Measurements from ENCODE around the gene CTSA.

The CTSA gene

DNA sequence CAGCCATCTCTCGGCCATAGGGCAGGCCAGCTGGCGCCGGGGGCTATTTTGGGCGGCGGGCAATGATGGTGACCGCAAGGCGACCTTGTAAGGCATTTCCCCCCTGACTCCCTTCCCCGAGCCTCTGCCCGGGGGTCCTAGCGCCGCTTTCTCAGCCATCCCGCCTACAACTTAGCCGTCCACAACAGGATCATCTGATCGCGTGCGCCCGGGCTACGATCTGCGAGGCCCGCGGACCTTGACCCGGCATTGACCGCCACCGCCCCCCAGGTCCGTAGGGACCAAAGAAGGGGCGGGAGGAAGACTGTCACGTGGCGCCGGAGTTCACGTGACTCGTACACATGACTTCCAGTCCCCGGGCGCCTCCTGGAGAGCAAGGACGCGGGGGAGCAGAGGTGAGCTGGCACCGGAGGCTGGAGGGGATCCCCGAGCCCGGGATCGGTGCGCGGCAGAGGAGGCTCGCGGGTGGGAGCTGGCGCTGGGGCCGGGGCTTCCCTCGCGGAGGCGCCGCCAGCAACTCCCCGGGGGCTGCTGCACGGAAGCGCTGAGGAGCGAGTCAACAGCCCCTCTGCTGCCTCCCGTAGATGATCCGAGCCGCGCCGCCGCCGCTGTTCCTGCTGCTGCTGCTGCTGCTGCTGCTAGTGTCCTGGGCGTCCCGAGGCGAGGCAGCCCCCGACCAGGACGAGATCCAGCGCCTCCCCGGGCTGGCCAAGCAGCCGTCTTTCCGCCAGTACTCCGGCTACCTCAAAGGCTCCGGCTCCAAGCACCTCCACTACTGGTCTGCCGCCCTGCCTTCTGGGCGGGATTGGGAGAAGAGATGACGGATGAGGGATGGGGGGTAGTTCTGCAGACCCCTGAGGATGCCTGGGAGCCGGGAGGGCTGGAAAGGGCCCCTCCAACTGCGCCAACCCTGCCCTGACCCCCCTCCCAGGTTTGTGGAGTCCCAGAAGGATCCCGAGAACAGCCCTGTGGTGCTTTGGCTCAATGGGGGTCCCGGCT lies at the start of gene CTSA, which contains the start of gene NEURL2:
Gene CTSA, plus strand, starts transcription at position 351 of the 999 bp plus-strand sequence. Its CDS starts 234 bp downstream, at position 585.
Gene NEURL2, minus strand, starts transcription at position 224 of the 999 bp plus-strand sequence. Its CDS starts 217 bp downstream, at position 7.
- DNase-seq = peak; percentile 79 to 88

DNA sequence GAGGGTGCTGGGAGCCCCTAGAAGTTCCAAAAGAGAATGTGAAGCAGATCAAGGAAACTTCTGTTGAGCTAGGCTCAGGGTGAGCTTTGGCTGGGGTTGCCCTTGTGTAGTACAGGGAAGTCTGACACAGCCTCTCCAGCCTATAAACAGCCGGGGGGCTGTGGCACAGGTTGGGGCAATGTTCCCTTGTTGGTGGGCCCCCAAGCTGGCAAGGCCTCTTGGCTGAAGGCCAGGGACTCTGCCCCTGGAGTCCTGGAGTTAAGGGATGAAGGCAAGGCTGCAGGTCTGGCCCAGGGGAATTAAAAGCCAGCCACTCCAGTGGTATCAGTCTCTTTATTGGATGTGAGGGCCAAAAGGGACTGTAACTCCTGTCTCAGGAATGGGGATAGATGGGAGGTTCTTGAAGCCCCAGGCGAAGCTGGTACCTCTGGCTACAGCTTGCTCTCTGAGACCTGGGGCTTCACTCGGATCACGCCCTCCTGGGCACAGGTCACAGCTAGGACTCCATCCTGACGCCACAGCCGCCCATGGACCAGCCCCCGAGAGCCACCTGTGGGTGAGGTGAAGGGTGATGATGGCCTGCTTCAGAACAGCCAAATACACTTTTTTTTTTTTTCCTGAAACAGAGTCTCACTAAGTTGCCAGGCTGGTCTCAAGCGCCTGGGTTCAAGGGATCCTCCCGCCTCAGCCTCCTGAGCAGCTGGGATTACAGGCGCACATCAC lies 49.6 kb upstream of the CTSA start:
- DNase-seq = no peak

DNA sequence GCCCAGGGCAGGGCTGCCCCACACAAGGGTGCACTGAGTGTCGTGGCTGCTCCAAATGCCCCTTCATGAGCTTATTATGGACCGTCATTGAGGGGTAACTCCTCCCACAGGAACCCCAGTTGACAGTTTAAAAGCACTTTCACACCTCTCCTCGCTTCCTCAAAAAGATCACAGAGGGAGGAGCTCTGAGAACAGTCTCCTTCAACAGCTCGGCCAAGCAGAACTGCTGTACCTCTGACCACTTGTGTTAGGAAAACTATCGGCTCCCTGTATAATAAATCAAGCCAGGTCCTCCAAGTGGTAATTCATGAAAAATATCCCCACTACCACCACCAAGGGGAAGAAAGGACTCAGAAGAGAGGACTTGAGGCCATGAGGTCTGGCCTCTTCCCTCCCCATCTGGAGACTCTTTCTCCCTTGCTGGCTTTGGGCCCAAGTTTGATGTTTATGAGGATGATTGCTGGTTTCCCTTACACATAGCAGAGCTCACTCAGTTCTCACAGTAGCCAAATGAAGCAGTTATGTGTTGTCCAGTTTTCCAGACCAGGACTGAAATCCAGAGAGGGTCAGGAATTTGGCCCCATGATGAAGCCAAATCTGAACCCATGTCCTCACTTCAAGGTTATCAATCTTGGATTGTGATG lies 48.8 kb upstream of the CTSA start:
- DNase-seq = no peak

DNA sequence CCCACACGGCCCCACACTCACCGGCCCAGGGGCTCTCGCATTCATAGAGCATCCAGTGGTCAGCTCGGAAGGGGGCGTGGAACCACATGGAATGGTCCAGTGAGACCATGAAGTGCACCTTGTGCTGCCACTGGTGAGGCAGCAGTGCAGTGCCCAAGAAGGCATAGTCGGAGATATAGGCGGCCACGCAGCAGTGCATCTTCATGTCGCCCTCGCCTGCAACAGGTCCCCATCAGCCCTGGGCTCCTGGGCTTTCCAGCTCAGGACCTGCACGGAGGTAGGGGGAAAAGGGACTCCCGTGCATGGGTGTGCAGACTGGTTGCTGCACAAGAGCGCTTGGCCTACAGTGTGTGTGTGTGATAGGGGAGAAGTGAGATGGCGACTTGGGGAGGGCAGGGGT lies 47.6 kb upstream of the CTSA start:
- no peak for DNase-seq

DNA sequence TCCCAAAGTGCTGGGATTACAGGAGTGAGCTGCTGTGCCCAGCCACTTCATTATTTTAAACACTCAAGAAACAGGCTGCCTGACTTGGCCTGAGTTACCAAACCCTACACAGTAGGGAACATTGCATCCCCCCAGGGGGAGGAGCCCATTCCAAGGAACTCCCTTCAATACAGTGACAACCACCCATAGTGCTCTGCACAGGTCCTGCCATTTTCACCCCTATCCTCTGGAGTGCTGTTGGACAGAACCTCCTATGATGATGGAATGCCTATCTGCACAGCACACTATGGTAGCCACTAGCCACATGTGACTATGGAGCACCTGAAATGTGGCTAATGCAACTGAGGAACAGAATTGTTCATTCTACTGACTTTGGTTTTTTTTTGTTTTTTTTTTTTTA lies 45.7 kb upstream of the CTSA start:
- DNase-seq = no peak

DNA sequence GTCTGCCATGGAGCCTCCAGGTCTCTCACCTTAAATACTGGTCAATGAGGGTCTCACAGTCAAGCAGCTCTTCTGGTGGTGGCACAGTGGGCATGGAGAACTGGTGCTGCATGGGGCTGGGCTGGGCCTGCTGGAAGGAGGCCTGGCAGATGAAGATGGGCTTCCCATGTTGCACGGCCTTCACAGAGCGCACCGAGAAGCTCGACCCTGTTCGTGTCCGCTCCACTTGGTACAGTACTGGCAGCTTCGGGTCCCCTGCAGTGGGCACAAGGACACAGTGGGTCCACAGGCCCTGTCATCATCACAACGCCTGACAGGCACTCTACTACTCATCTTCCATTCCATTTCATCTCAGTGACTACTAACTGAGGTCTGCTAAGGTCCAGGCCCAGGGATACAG lies 42.7 kb upstream of the CTSA start:
- no peak for DNase-seq

DNA sequence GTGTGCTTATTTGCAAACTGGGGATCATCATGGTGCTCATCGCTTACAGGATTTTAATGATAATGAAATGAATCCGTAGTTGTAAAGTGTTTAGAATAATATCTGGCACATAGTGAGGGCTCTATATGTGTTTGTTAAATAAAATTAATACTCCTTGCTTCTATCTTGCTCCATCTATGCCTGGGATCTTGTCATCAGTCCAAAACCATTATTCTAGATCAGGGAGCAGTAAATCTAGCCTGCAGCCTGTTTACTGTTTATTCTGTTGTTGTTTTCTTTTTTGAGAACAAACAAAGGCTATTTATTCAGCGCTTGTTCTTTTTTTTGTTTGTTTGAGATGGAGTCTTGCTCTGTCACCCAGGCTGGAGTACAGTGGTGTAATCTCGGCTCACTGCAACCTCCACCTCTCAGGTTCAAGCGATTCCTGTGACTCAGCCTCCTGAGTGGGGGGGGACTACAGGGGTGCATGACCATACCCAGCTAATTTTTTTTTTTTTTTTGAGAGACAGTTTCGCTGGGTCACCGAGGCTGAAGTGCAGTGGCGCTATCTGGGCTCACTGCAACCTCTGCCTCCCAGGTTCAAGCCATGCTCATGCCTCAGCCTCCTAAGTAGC lies 42.1 kb upstream of the CTSA start:
- no peak for DNase-seq

DNA sequence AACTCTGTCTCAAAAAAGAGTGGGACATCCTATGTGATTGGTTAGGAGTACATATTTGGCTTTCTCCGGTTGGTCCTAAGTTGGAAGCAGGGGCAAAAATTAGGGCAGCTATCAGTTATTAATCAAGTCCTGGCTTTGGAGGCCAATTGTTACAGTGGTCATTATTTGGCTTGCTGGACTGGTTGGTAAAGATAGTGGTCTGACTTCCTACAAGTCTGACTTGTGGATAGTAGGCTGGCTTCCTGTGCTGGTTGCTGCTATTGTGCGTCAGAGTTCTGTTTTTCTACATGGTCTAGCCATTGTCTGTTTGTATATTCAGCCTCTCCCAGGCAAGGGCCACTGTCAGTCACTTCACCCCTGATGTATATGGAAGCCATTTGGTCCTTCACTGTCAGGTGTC lies 40.9 kb upstream of the CTSA start:
- DNase-seq = no peak

DNA sequence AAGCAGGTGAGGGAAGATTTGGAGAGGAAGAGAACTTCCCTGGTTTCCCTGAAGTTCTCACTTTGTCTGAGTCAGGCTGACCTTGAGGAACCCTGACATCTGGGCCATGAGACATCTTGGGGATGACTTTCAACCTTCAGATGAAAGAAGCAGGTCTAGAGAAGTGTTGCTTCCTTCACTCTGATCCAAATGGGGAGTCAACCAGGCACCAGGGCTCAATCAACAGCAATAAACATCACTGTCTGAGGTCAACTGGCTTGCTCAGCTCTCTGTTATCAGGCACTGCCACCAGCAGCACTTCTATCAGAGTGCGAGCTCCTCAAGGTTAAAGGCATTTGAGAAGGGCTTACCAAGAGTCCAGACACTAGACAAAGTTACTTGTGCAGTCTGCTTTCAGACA lies 40.2 kb upstream of the CTSA start:
- DNase-seq = no peak

DNA sequence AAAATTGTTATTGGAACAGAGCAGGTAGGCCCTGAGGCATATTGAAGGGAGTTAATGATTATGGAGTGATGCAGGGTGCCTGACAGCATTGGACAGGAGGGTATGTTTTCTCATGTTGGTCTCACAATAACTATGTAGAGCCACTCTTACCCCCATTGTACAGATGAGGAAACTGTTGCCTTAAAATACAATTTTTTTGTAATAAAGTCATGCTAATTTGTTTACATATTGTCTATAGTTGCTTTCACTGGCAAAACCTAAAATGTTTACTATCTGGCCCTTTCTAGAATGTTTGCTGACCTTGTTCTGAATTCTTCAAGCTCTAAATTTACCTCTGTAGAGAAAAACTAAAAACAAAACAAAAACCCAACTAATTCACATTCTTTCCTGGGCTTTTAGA lies 39.6 kb upstream of the CTSA start:
- no peak for DNase-seq

DNA sequence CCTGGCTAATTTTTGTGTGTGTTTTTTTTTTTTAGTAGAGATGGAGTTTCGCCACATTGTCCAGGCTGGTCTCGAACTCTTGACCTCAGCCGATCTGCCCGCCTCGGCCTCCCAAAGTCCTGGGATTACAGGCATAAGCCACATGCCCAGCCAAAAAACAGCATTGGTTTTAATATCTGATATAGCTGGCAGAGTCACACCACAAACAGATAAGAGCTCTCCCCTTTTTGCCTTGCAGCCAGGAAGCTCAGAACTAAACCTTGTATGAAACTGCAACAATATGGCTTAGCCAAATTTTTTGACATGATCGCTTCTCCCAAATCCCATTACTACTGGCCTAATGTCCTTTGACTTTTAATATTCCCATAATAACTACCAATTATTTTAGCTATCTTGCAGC lies 38.8 kb upstream of the CTSA start:
- no peak for DNase-seq

DNA sequence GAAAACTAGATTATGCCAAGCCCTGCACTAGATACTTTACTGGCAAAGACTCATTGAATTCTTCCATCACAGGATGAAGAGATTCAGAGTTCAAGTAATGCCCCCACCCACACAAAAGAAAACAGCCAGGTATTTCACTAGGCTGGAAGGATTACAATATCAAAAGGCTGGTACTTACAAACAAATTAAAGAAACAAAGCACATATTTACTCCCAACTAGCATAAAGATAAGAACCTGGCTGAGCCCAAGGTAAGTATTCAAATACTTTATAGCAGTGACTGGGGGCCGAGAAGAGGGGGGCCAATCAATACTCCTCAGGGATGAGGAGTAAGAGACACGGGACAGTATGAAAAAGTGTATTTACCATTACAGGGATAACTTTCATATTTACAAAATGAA lies 37.7 kb upstream of the CTSA start:
- no peak for DNase-seq

DNA sequence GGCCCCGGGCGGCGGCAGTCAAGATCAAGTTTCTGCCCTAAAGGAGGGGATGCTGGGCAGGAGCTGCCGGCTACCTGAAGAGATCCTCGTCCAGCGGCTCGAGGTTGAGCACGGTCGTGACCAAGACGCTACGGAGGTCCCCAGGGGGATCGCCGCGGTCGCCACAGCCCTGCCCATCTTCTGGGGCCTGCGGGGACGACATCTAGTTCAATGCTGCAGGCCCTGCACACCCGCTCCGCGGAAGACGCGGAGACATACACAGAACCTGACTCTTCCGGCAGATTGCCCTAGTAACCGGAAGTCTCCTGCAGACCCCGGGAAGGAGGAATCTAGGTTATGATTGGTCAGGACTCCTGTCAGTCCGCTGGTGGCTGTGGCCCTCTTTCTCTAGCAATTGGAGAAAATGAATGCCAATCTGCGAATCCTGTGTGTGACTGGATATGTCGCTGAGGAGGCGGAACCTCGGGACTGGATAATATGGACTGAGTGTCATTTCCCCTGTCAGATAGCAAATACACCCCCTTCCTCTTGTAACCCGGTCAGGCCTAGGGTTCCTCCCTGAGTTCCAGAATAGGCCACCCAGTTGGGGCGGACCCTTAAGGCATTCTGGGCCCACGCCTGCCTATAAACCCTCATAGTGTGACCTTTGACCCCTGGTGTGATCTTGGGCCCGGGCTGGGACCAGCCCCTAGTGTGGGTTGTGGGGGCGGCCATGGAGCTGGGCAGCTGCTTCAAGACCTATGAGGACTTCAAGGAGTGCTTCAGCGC lies 33.8 kb upstream of the CTSA start, which contains the start of the genes ACOT8 and ZSWIM3:
Gene ACOT8, minus strand, starts transcription at position 279 of the 768 bp plus-strand sequence. Its CDS starts 77 bp downstream, at position 202.
Gene ZSWIM3, plus strand, starts transcription at position 501 of the 768 bp plus-strand sequence. Its CDS starts 212 bp downstream, at position 713.
- DNase-seq = peak; percentile 99

DNA sequence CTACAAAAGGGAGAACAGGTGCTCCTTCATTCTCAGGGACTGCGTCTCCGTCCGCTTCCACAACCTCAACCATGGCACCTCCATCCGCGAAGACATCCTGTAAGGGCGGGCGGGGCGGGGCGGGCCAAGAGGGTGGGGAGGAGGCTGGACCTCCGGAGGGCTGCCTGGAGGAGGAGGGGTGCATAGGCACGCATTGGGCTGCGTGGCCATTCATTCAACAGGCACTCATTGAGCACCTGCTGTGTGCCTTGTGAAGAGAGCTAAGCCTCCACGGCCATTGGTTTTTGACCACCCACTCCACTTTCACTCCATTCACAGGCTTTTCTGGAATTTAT lies 33.3 kb upstream of the CTSA start:
- DNase-seq = peak; percentile 26 to 57

DNA sequence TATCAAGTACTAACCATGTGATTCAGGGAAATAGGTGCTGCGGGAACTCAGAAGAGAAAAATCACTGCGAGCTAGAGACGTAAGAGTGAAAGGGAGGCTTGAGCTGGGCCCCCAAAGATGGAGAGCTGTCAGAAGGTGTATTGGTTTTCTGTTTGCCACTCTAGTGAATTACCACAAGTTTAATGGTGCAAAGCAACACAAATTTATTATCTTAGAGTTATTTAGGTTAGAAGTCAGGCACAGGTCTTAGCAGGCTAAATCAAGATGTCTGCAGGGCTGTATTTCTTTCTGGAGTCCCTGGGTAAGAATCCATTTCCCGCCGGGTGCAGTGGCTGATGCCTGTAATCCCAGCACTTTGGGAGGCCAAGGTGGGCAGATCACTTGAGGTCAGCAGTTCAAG lies 31.2 kb upstream of the CTSA start:
- DNase-seq = no peak

DNA sequence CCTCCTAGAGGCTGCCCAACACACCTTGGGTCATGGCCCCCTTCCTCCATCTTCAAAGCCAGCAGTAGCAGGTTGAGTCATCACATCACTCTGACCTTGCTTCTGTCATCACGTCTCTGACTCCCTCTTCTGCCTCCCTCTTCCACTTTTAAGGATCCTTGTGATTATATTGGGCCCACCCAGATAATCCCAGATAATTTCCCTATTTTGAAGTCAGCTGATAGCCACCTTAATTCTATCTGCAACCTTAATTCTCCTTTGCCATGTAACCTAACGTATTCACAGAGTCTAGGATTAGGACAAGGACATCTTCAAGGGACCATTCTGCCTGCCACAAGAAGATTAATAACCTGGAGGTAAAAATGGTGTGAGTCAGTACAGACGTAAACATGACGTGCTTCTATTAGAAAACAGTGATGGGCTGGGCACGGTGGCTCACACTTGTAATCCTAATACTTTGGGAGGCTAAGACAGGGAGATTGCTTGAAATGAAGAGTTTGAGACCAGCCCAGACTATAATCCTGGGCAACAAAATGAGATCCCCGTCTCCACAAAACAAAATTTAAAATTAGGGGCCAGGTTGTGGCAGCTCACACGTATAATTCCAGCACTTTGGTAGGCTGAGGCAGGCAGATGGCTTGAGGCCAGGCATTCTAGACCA lies 30.4 kb upstream of the CTSA start:
- peak; percentile 33 to 45 for DNase-seq

DNA sequence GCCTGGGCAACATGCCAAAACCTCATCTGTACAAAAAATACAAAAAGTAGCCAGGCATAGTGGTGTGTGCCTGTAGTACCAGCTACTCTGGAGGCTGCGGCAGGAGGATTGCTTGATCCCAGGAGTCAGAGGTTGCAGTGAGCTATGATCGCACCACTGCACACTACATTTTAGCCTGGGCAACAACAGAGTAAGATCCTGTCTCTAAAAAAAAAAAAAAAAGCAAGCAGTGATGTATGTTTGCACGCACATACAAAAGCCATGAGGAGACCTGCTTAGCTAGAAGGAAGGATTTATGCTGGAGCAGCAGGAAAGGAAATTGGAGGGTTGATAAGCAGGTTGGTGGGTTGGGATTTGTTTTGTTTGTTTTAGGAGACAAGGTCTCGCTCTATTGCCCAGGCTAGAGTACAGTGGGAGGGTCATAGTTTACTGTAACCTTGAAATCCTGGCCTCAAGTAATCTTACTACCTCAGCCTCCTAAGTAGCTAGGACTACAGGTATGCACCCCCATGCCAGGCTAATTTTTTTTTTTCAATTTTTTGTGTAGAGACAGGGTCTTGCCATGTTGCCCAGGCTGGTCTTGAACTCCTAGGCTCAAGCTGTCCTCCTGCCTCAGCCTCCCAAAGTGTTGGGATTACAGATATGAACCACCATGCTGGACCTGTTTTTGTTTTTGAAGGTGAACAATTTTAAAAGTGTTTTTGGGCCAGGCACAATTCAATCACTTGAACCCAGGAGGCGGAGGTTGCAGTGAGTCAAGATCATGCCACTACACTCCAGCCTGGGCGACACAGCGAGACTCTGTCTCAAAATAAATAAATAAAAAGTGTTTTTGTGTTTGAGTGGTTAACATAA lies 29.7 kb upstream of the CTSA start:
- peak; percentile 53 to 61 for DNase-seq

DNA sequence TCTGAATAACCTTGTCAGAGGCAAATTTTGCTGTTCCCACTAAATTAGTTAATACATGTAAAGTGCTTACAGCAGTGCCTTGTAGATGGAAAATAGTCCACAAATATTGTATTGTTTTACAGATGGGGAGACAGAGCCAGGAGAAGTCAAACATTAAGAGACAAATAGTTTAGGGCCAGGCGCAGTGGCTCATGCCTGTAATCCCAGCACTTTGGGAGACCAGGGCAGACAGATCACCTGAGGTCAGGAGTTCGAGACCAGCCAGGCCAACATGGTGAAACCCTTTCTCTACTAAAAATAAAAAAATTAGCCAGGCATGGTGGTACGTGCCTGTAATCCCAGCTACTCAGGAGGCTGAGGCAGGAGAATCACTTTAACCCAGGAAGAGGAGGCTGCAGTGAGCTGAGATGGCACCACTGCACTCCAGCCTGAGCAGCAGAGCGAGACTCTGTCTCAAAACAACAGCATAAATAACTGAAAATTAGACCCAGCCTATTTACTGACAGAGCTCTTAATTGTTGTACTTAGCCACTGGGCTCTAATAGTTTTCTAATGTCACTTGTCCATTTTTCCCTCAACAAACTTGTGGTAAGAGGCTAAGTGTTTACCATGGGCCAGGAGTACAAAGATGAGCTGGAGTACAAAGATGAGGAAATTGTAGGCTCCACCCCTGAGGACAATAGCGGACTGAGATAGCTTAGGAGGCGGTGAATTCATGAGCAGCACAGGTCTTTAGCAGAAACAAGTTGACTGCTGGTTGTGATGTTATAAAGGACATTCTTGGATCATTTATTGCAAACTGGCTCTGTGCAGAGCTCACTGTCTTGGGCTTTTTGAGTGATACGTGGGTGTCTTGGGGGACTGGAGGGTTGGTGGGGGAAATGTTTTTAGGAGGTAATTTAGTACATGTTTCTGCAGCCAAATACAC lies 27.3 kb upstream of the CTSA start:
- no peak for DNase-seq

DNA sequence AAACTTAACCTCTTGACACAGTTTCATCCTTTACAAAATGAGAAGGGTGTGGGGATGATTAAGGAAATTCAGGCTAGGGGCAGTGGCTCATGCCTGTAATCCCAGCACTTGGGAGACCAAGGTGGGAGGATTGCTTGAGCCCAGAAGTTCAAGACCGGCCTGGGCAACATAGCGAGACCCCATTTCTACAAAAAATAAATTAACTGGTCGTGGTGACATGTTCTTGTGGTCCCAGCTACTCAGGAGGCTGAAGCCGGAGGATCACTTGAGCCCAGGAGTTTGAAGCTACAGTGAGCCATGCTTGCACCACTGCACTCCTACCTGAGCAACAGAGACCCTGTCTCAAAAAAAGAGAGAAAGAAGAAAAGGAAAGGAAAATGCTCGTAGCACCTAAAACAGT lies 24.7 kb upstream of the CTSA start:
- no peak for DNase-seq
